ENCODE measurements around the gene CLINT1.
"Not testable (repeated sequence)": the region's sequence is repeated elsewhere in the genome, so short reads cannot be mapped to it uniquely, and the experiment has no call there.

CLINT1 gene

DNA sequence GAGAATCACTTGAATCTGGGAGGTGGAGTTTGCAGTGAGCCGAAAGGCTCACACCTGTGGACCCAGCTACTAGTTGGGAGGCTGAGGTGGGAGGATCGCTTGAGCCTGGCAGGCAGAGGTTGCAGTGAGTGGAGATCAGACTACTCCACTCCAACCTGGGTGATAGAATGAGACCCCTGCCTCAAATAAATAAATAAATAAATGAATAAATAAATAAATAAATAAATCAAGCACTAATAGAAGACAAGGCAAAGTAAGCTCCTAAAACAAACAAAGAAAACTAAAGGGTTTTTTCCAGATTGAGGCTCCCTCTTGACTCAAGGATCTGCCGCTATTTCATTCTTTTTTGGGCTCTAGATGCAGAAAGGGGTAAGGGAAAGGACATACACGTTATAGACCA lies 34.7 kb upstream of the CLINT1 start:
- TF ChIP-seq, protein P1, sequence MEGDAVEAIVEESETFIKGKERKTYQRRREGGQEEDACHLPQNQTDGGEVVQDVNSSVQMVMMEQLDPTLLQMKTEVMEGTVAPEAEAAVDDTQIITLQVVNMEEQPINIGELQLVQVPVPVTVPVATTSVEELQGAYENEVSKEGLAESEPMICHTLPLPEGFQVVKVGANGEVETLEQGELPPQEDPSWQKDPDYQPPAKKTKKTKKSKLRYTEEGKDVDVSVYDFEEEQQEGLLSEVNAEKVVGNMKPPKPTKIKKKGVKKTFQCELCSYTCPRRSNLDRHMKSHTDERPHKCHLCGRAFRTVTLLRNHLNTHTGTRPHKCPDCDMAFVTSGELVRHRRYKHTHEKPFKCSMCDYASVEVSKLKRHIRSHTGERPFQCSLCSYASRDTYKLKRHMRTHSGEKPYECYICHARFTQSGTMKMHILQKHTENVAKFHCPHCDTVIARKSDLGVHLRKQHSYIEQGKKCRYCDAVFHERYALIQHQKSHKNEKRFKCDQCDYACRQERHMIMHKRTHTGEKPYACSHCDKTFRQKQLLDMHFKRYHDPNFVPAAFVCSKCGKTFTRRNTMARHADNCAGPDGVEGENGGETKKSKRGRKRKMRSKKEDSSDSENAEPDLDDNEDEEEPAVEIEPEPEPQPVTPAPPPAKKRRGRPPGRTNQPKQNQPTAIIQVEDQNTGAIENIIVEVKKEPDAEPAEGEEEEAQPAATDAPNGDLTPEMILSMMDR (IDR thresholded peaks at IDR 0.05; ENCODE audit: low read depth, low read length, missing control alignments) = no peak
- DNase-seq (ENCODE audit: low read depth) = no peak
- in situ Hi-C loops (cut with HindIII; ENCODE audit: low sequenced_read_pairs) = no loop called here

DNA sequence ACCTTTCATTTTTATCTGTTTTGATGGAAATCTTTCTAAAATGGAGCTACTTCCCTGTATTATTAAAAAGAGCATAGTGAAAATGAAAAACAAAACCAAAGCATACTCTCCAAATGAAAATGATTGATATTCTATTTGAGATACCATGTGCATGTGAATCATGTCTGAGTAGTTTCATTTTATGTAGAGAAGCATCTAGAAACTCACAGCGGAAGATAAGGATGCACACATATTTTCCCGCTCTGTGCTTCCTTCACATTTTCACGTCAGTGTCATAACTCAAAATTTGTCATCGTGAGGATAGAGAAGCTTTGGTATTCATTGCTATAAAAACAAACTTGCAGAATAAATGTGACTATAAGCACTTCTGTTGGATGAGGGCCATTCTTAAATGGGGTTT lies 34.0 kb upstream of the CLINT1 start:
- TF ChIP-seq, protein P1 (IDR thresholded peaks at IDR 0.05; ENCODE audit: low read depth, low read length, missing control alignments) = no peak
- in situ Hi-C loops (cut with HindIII; ENCODE audit: low sequenced_read_pairs) = no loop called here
- no peak overlapping the region for H3K4me3 ChIP-seq (ENCODE audit: low read depth, low read length)
- no peak for DNase-seq (ENCODE audit: low read depth)

More for the DNA sequence above, 34.7 kb upstream of the CLINT1 start:
- H3K4me3 ChIP-seq (ENCODE audit: low read depth, low read length) = no peak overlapping the region

- TF ChIP-seq, protein P1 (IDR thresholded peaks at IDR 0.05; ENCODE audit: low read depth, low read length, missing control alignments) = no peak
- in situ Hi-C loops (cut with HindIII; ENCODE audit: low sequenced_read_pairs) = no loop called here
- no peak for DNase-seq (ENCODE audit: low read depth)
- H3K4me3 ChIP-seq (ENCODE audit: low read depth, low read length) = no peak overlapping the region
Measured at GRCh38 chr5:157890836-157891597, 32.1 kb upstream of the CLINT1 start.

- no peak overlapping the region for H3K4me3 ChIP-seq (ENCODE audit: low read depth, low read length)
- TF ChIP-seq, protein P1 (IDR thresholded peaks at IDR 0.05; ENCODE audit: low read depth, low read length, missing control alignments) = no peak
- in situ Hi-C loops (cut with HindIII; ENCODE audit: low sequenced_read_pairs) = no loop called here
- no peak for DNase-seq (ENCODE audit: low read depth)
Measured at GRCh38 chr5:157888814-157889532, 30.0 kb upstream of the CLINT1 start.

- DNase-seq (ENCODE audit: low read depth) = no peak
- TF ChIP-seq, protein P1 (IDR thresholded peaks at IDR 0.05; ENCODE audit: low read depth, low read length, missing control alignments) = no peak
Measured at GRCh38 chr5:157886796-157887380, 27.9 kb upstream of the CLINT1 start.

DNA sequence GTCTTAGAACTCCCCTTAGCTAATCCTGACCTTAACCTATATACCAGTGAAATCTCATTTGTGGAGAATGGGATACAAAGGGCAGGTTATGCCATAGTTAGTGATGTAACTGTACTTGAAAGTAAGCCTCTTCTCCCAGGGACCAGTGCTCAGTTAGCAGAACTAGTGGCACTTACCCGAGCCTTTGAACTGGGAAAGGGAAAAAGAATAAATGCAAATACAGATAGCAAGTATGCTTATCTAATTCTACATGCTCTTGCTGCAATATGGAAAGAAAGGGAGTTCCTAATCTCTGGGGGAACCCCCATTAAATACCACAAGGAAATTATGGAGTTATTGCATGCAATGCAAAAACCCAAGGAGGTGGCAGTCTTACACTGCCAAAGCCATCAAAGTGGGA lies 26.1 kb upstream of the CLINT1 start:
- DNase-seq (ENCODE audit: low read depth); in situ Hi-C loops (cut with HindIII; ENCODE audit: low sequenced_read_pairs): not testable (repeated sequence)

More at GRCh38 chr5:157886796-157887380, 27.9 kb upstream of the CLINT1 start:
- H3K4me3 ChIP-seq (ENCODE audit: low read depth, low read length) = no peak overlapping the region
- in situ Hi-C loops (cut with HindIII; ENCODE audit: low sequenced_read_pairs) = no loop called here

GRCh38 chr5:157881498-157881897 lies 22.6 kb upstream of the CLINT1 start:
- DNase-seq (ENCODE audit: low read depth); H3K4me3 ChIP-seq (ENCODE audit: low read depth, low read length); in situ Hi-C loops (cut with HindIII; ENCODE audit: low sequenced_read_pairs): not testable (repeated sequence)

More for the DNA sequence above, 26.1 kb upstream of the CLINT1 start:
- H3K4me3 ChIP-seq (ENCODE audit: low read depth, low read length) = not testable (repeated sequence)

Measured in astrocyte of the cerebellum (primary cell).